Measurements from ENCODE around the gene NOTCH2.

The NOTCH2 gene

GRCh38 chr1:119915517-119915916 lies 153.9 kb downstream of the NOTCH2 start:
- no peak overlapping the region for H2AFZ ChIP-seq (ENCODE audit: low read length)
- H4K20me1 ChIP-seq (ENCODE audit: insufficient read depth, low read length): no peaks in the 10 kb centered on the region
- H3K4me3 ChIP-seq (ENCODE audit: low read length): no peak overlapping the region
- H3K9ac ChIP-seq (ENCODE audit: low read length): no peak overlapping the region
- no peak overlapping the region for H3K27ac ChIP-seq (ENCODE audit: low read length)
- no peaks in the 10 kb centered on the region for H3F3A ChIP-seq (ENCODE audit: insufficient read depth, low read length)
- no peaks in the 10 kb centered on the region for H3K4me1 ChIP-seq (ENCODE audit: low read length)
- no peaks in the 10 kb centered on the region for H3K27me3 ChIP-seq (replicated peaks; ENCODE audit: insufficient read depth, low read length)
- no peaks in the 10 kb centered on the region for H3K9me3 ChIP-seq (replicated peaks; ENCODE audit: insufficient read depth, low read length)
- no peaks in the 10 kb centered on the region for H3K79me2 ChIP-seq (ENCODE audit: low read length)
- H3K36me3 ChIP-seq (replicated peaks; ENCODE audit: insufficient read depth, low read length): no peaks in the 10 kb centered on the region; the same call in 1 of the 2 replicates
- no peak overlapping the region for H3K4me2 ChIP-seq (ENCODE audit: low read depth, low read length)
- no peak for TF ChIP-seq EZH2 (optimal IDR thresholded peaks at IDR 0.05; ENCODE audit: low read depth, low read length)
- no peak for TF ChIP-seq CTCF (IDR thresholded peaks at IDR 0.05; ENCODE audit: low read length)
- TF ChIP-seq EZH2phosphoT487 (IDR thresholded peaks at IDR 0.05; ENCODE audit: low read length): no peak
- no peaks in the 10 kb centered on the region for H3K9me2 ChIP-seq (replicated peaks; ENCODE audit: insufficient read depth, low read length)
- DNase-seq: no peak

- no peaks in the 10 kb centered on the region for H3K4me1 ChIP-seq (ENCODE audit: low read length)
- H3K4me2 ChIP-seq (ENCODE audit: low read depth, low read length): no peak overlapping the region
- H3K27ac ChIP-seq (ENCODE audit: low read length): no peak overlapping the region
- H3F3A ChIP-seq (ENCODE audit: insufficient read depth, low read length): no peaks in the 10 kb centered on the region
- TF ChIP-seq EZH2 (optimal IDR thresholded peaks at IDR 0.05; ENCODE audit: low read depth, low read length) (no peak), EZH2phosphoT487 (IDR thresholded peaks at IDR 0.05; ENCODE audit: low read length) (no peak), CTCF (IDR thresholded peaks at IDR 0.05; ENCODE audit: low read length) (no peak)
- no peaks in the 10 kb centered on the region for H3K9me2 ChIP-seq (replicated peaks; ENCODE audit: insufficient read depth, low read length)
- no peaks in the 10 kb centered on the region for H3K27me3 ChIP-seq (replicated peaks; ENCODE audit: insufficient read depth, low read length)
- H2AFZ ChIP-seq (ENCODE audit: low read length): no peak overlapping the region
- no peak for DNase-seq
- H3K9ac ChIP-seq (ENCODE audit: low read length): no peak overlapping the region
- no peaks in the 10 kb centered on the region for H3K9me3 ChIP-seq (replicated peaks; ENCODE audit: insufficient read depth, low read length)
- no peaks in the 10 kb centered on the region for H4K20me1 ChIP-seq (ENCODE audit: insufficient read depth, low read length)
- H3K4me3 ChIP-seq (ENCODE audit: low read length): no peak overlapping the region
- H3K79me2 ChIP-seq (ENCODE audit: low read length): no peaks in the 10 kb centered on the region
- no peaks in the 10 kb centered on the region; the same call in 1 of the 2 replicates for H3K36me3 ChIP-seq (replicated peaks; ENCODE audit: insufficient read depth, low read length)
Observed at GRCh38 chr1:119914071-119914470, 155.4 kb downstream of the NOTCH2 start.

GRCh38 chr1:119912963-119913362 lies 156.5 kb downstream of the NOTCH2 start:
- H4K20me1 ChIP-seq (ENCODE audit: insufficient read depth, low read length): no peaks in the 10 kb centered on the region
- no peak for DNase-seq
- no peaks in the 10 kb centered on the region for H3K9me3 ChIP-seq (replicated peaks; ENCODE audit: insufficient read depth, low read length)
- no peaks in the 10 kb centered on the region for H3F3A ChIP-seq (ENCODE audit: insufficient read depth, low read length)
- H3K4me1 ChIP-seq (ENCODE audit: low read length): no peaks in the 10 kb centered on the region
- TF ChIP-seq EZH2 (optimal IDR thresholded peaks at IDR 0.05; ENCODE audit: low read depth, low read length) (no peak), CTCF (IDR thresholded peaks at IDR 0.05; ENCODE audit: low read length) (no peak), EZH2phosphoT487 (IDR thresholded peaks at IDR 0.05; ENCODE audit: low read length) (no peak)
- H3K9me2 ChIP-seq (replicated peaks; ENCODE audit: insufficient read depth, low read length): no peaks in the 10 kb centered on the region
- H3K79me2 ChIP-seq (ENCODE audit: low read length): no peaks in the 10 kb centered on the region
- no peak overlapping the region for H2AFZ ChIP-seq (ENCODE audit: low read length)
- H3K27me3 ChIP-seq (replicated peaks; ENCODE audit: insufficient read depth, low read length): no peaks in the 10 kb centered on the region
- H3K4me2 ChIP-seq (ENCODE audit: low read depth, low read length): no peak overlapping the region
- H3K27ac ChIP-seq (ENCODE audit: low read length): no peak overlapping the region
- no peaks in the 10 kb centered on the region; the same call in 1 of the 2 replicates for H3K36me3 ChIP-seq (replicated peaks; ENCODE audit: insufficient read depth, low read length)
- H3K9ac ChIP-seq (ENCODE audit: low read length): no peak overlapping the region
- no peak overlapping the region for H3K4me3 ChIP-seq (ENCODE audit: low read length)
